GM18907 (cell line): ENCODE data around the gene DYNC1LI1.
"Not testable (repeated sequence)": the region's sequence is repeated elsewhere in the genome, so short reads cannot be mapped to it uniquely, and the experiment has no call there.

ENCODE experiments used
- ATAC-seq: cut with Tn5 transposase; IDR thresholded peaks from one replicate; pipeline ENCODE4 v1.9.1; 2021; ENCODE audit warnings: mild to moderate bottlenecking, moderate library complexity; ENCODE audit not compliant: unreplicated experiment

Gene DYNC1LI1

GRCh38 chr3:32540899-32541298 is 29.8 kb downstream of the DYNC1LI1 start:
- no peak for ATAC-seq

- no peak for ATAC-seq
Observed at GRCh38 chr3:32532434-32532833, 38.2 kb downstream of the DYNC1LI1 start.

- no peak for ATAC-seq
Observed at GRCh38 chr3:32531010-32531647, 39.5 kb downstream of the DYNC1LI1 start.

- ATAC-seq, result no peak
Observed at GRCh38 chr3:32525720-32526119, 44.9 kb downstream of the DYNC1LI1 start.

- ATAC-seq, result no peak
Observed at GRCh38 chr3:32522682-32523081, 48.0 kb downstream of the DYNC1LI1 start.

GRCh38 chr3:32518921-32519320 is 51.7 kb downstream of the DYNC1LI1 start:
- not testable (repeated sequence) for ATAC-seq

- peak; percentile 11 for ATAC-seq
Observed at GRCh38 chr3:32516751-32517150, 53.9 kb downstream of the DYNC1LI1 start.

GRCh38 chr3:32511005-32511404 is 59.7 kb downstream of the DYNC1LI1 start:
- ATAC-seq, result no peak

- no peak for ATAC-seq
Observed at GRCh38 chr3:32510075-32510724, 60.5 kb downstream of the DYNC1LI1 start.

- no peak for ATAC-seq
Observed at GRCh38 chr3:32508711-32509110, 61.9 kb downstream of the DYNC1LI1 start.

- no peak for ATAC-seq
Observed at GRCh38 chr3:32506466-32506865, 64.2 kb downstream of the DYNC1LI1 start.

- peak; percentile 13 for ATAC-seq
Observed at GRCh38 chr3:32502946-32503286, 67.7 kb downstream of the DYNC1LI1 start.

GRCh38 chr3:32502118-32502945 is 68.3 kb downstream of the DYNC1LI1 start, which contains the start of gene CMTM6:
Gene CMTM6 (minus strand): TSS chr3:32502852. CDS start chr3:32502745, 107 bp downstream.
- peak; percentile 87 for ATAC-seq

GRCh38 chr3:32501783-32502117 is 68.9 kb downstream of the DYNC1LI1 start:
- no peak for ATAC-seq

- no peak for ATAC-seq
Observed at GRCh38 chr3:32500880-32501782, 69.5 kb downstream of the DYNC1LI1 start.

- ATAC-seq, result no peak
Observed at GRCh38 chr3:32500231-32500630, 70.4 kb downstream of the DYNC1LI1 start.

- ATAC-seq, result no peak
Observed at GRCh38 chr3:32499585-32499984, 71.1 kb downstream of the DYNC1LI1 start.

- no peak for ATAC-seq
Observed at GRCh38 chr3:32498992-32499391, 71.7 kb downstream of the DYNC1LI1 start.

- ATAC-seq, result no peak
Observed at GRCh38 chr3:32498252-32498651, 72.4 kb downstream of the DYNC1LI1 start.

- ATAC-seq, result no peak
Observed at GRCh38 chr3:32495609-32496008, 75.0 kb downstream of the DYNC1LI1 start.

- ATAC-seq, result no peak
Observed at GRCh38 chr3:32495085-32495484, 75.6 kb downstream of the DYNC1LI1 start.
